Activated CD4-positive, alpha-beta T cell treated with anti-CD3 and anti-CD28 coated beads, Interleukin-10, Interleukin-2, amounts not matched to agents 100 ng/mL and 50 ng/mL, durations not matched to agents 16 hours and 8 hours (primary cell): ENCODE results near the gene SLC35E1.
"Not testable (repeated sequence)": the region's sequence is repeated elsewhere in the genome, so short reads cannot be mapped to it uniquely, and the experiment has no call there.

Experiments used
- DNase-seq: peaks from one replicate; pipeline ENCODE4 v3.0.0-alpha.2; 2020

SLC35E1 gene

GRCh38 chr19:16520986-16521624 is 51.1 kb downstream of the SLC35E1 start:
- DNase-seq = no peak

GRCh38 chr19:16520074-16520973 is 51.9 kb downstream of the SLC35E1 start:
- DNase-seq = no peak

- no peak for DNase-seq
Observed at GRCh38 chr19:16519230-16519687, 53.0 kb downstream of the SLC35E1 start.

GRCh38 chr19:16518483-16519229 is 53.6 kb downstream of the SLC35E1 start:
- no peak for DNase-seq

- no peak for DNase-seq
Observed at GRCh38 chr19:16518061-16518460, 54.2 kb downstream of the SLC35E1 start.

DNA sequence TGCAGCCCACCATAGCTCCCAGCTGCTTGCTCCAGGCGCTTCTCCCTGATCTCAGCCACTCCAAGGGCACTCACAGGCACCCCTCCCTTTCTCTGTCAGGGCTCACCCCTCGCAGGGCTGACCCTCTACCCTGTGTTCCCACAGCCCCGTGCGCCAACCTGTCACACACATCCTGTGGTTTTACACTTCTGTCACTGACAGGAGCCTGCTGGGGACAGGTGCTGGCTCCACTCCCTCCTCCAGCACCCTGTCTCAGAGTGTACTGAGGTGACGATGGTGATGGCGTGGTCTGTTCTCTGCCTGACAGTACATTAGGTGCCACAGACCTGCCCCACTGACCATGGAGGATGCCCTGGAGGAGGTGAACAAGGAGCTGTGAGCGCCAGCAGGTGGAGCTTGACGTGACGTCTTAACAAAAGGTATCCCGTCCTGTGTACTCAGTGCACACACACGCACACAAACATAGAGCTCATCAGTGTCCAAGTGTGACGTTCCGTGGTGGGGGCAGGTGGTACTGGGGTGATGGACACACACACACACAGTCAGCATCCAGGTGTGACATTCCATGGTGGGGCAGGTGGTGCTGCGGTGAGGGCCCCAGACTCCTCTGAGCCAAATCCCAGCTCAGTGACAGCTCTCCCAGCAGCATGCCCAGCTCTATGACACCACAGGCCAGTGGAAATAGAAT is 55.1 kb downstream of the SLC35E1 start:
- no peak for DNase-seq

GRCh38 chr19:16516381-16516780 is 55.8 kb downstream of the SLC35E1 start:
- DNase-seq = no peak

DNA sequence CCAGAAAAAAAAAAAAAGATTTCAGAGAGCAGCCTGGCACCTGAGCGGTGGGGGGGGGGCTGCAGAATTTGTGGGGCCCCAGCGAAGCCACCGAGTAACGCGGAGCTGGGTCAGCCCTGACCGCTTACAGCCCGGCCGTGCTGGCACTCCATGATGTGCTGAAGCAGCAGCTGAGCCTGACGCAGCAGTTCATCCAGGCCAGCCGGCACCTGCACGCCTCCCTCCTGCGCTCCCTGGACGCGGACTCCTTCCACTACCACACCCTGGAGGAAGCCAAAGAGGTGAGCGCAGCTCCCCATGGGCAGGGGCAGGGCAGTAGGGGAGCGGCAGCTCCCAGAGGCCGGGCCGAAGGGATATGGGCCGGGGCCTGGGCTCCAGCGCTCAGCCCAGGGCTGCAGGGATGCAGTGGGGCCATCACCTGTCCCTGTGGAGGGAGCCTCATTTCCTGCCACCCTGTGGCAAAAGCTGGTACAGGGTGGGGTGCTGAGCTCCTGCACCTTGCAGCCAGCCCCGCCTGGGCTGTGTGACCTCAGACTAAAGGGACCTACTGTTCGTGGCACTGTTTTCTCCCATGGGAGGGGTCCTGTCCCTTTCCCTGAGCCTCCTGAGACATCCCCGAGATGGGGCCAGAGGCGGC is 57.7 kb downstream of the SLC35E1 start:
- no peak for DNase-seq

DNA sequence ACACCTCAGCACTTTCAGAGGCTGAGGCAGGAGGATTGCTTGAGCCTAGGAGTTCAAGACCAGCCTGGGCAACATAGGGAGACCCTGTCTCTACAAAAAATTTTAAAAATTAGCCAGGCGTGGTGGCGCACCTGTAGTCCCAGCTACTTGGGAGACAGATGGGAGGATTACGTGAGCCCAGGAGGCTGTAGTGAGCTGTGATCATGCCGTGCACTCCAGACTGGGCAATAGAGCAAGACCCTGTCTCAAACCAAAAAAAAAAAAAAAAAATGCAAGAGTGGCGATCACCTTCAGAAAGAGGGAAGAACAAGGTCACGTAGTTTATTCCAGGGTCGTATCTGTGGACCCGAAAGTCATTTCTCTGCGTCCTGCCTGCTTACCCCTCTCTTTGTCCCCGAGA is 59.6 kb downstream of the SLC35E1 start:
- not testable (repeated sequence) for DNase-seq

- DNase-seq = no peak
Observed at GRCh38 chr19:16509141-16510061, 62.8 kb downstream of the SLC35E1 start.

DNA sequence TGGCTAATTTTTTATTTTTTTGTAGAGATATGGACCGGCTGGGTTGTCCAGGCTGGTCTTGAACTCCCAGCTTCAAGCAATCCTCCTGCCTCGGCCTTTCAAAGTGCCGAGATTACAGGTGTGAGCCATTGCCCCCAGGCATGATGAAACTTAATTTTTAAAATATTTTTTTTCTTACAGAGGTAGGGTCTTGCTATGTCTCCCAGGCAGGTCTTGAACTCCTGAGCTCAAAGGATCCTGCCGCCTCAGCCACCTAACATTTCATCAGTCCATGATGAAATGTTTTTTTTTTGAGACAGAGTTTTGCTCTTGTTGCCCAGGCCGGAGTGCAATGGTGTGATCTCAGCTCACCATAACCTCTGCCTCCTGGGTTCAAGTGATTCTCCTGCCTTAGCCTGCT is 63.7 kb downstream of the SLC35E1 start:
- no peak for DNase-seq

DNA sequence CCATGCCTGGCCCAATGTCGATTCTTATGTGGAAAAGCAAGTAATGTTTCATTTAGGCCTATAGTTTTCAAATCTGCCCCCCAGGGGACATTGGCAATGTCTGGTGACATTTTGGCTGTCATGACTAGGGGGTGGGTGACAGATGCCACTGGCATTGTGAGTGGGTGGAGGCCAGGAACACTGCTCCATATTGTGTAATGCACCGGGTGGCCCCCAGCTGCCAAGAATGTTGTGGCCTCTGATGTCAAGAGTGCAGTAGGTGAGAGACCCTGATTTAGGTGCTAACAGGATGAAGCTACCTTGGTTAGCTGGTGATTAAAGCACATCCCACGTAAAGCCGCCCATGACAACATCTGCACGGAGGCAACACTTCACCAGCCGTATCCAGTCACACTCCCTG is 65.3 kb downstream of the SLC35E1 start:
- no peak for DNase-seq

GRCh38 chr19:16506161-16506560 is 66.1 kb downstream of the SLC35E1 start:
- DNase-seq = not testable (repeated sequence)

- no peak for DNase-seq
Observed at GRCh38 chr19:16504271-16504670, 67.9 kb downstream of the SLC35E1 start.
